SK-N-SH treated with all-trans-retinoic acid at 6 μM for 48 hours (cell line): Measurements from ENCODE around the gene F2RL2.
A peak's percentile ranks its signal among the peaks of the same experiment; 100 is the strongest.

Experiments
- ATAC-seq: fragments of 200-7000 bp; cut with Tn5 transposase; 3 replicates; pipeline ENCODE4 v1.9.1; 2020; ENCODE audit warnings: mild to moderate bottlenecking, moderate library complexity
- ARNTL ChIP-seq: fragments of 450-650 bp; formaldehyde crosslinking; IDR thresholded peaks from 2 replicates; pipeline ENCODE4 v1.5.0; 2020; ENCODE audit warnings: low read depth, mild to moderate bottlenecking, moderate library complexity, borderline replicate concordance
- CREB5 ChIP-seq: fragments of 250-450 bp; sonication (Bioruptor Pico); IDR thresholded peaks from 2 replicates; pipeline ENCODE4 v1.5.1; 2020; ENCODE audit warnings: low read depth, mild to moderate bottlenecking, moderate library complexity
- CSDC2 ChIP-seq: fragments of 250-450 bp; sonication (Bioruptor Pico); IDR thresholded peaks from 2 replicates; pipeline ENCODE4 v1.5.0; 2020; ENCODE audit warnings: mild to moderate bottlenecking, moderate library complexity
- CSRNP3 ChIP-seq: fragments of 250-450 bp; sonication (Bioruptor Pico); IDR thresholded peaks from 2 replicates; pipeline ENCODE4 v1.5.1; 2021; ENCODE audit warnings: mild to moderate bottlenecking, moderate library complexity
- ESRRG ChIP-seq: fragments of 250-450 bp; sonication (Bioruptor Pico); IDR thresholded peaks from 2 replicates; pipeline ENCODE4 v1.6.1; 2021; ENCODE audit warnings: mild to moderate bottlenecking
- GLIS3 ChIP-seq: fragments of 250-450 bp; sonication (Bioruptor Pico); IDR thresholded peaks from 2 replicates; pipeline ENCODE4 v1.5.0; 2020; ENCODE audit warnings: mild to moderate bottlenecking, moderate library complexity
- ISL1 ChIP-seq: fragments of 250-450 bp; sonication (Bioruptor Pico); IDR thresholded peaks from 2 replicates; pipeline ENCODE4 v2.1.2; 2022; ENCODE audit warnings: mild to moderate bottlenecking, moderate library complexity
- OSR1 ChIP-seq: fragments of 250-450 bp; sonication (Bioruptor Pico); IDR thresholded peaks from 2 replicates; pipeline ENCODE4 v1.8.0; 2022; ENCODE audit warnings: moderate library complexity, mild to moderate bottlenecking, inconsistent platforms
- PATZ1 ChIP-seq: fragments of 250-450 bp; sonication (Bioruptor Pico); IDR thresholded peaks from 2 replicates; pipeline ENCODE4 v1.8.0; 2020; ENCODE audit warnings: mild to moderate bottlenecking, moderate library complexity, borderline replicate concordance
- POU6F1 ChIP-seq: fragments of 250-450 bp; sonication (Bioruptor Pico); IDR thresholded peaks from 2 replicates; pipeline ENCODE4 v1.8.0; 2021; ENCODE audit warnings: low read depth, mild to moderate bottlenecking, moderate library complexity, borderline replicate concordance
- PPARA ChIP-seq: fragments of 250-450 bp; sonication (Bioruptor Pico); IDR thresholded peaks from 2 replicates; pipeline ENCODE4 v1.5.0; 2020; ENCODE audit warnings: mild to moderate bottlenecking, borderline replicate concordance
- RARB ChIP-seq: fragments of 250-450 bp; sonication (Bioruptor Pico); IDR thresholded peaks from 2 replicates; pipeline ENCODE4 v1.8.0; 2021; ENCODE audit warnings: mild to moderate bottlenecking, moderate library complexity
- TCF4 ChIP-seq: fragments of 250-450 bp; sonication (Bioruptor Pico); IDR thresholded peaks from 2 replicates; pipeline ENCODE4 v1.8.0; 2021; ENCODE audit warnings: mild to moderate bottlenecking, moderate library complexity, borderline replicate concordance
- TOX ChIP-seq: fragments of 250-450 bp; sonication (Bioruptor Pico); IDR thresholded peaks from 2 replicates; pipeline ENCODE4 v1.8.0; 2021; ENCODE audit warnings: mild to moderate bottlenecking, moderate library complexity, borderline replicate concordance
- TSHZ2 ChIP-seq: fragments of 250-450 bp; sonication (Bioruptor Pico); IDR thresholded peaks from 2 replicates; pipeline ENCODE4 v1.5.0; 2020; ENCODE audit warnings: mild to moderate bottlenecking, moderate library complexity
- ZC3H10 ChIP-seq: fragments of 250-450 bp; sonication (Bioruptor Pico); IDR thresholded peaks from 2 replicates; pipeline ENCODE4 v1.5.1; 2021; ENCODE audit warnings: mild to moderate bottlenecking, moderate library complexity
- ZFP3 ChIP-seq: fragments of 250-450 bp; sonication (Bioruptor Pico); IDR thresholded peaks from 2 replicates; pipeline ENCODE4 v1.5.0; 2020; ENCODE audit warnings: mild to moderate bottlenecking, moderate library complexity
- ZFP30 ChIP-seq: fragments of 450-650 bp; formaldehyde crosslinking; IDR thresholded peaks from 2 replicates; pipeline ENCODE4 v1.5.0; 2022; ENCODE audit warnings: mild to moderate bottlenecking, moderate library complexity
- ZNF565 ChIP-seq: fragments of 450-650 bp; formaldehyde crosslinking; conservative IDR thresholded peaks from 2 replicates; pipeline ENCODE4 v1.5.0; 2020; ENCODE audit warnings: low read depth, mild to moderate bottlenecking, moderate library complexity
- ZNF70 ChIP-seq: fragments of 450-650 bp; formaldehyde crosslinking; IDR thresholded peaks from 2 replicates; pipeline ENCODE4 v1.5.0; 2020; ENCODE audit warnings: mild to moderate bottlenecking, moderate library complexity
- ZNF8 ChIP-seq: fragments of 450-650 bp; formaldehyde crosslinking; IDR thresholded peaks from 2 replicates; pipeline ENCODE4 v1.5.0; 2020; ENCODE audit warnings: mild to moderate bottlenecking, moderate library complexity

The F2RL2 gene

GRCh38 chr5:76576996-76577395 is 46.2 kb downstream of the F2RL2 start:
- TF ChIP-seq POU6F1 (CRISPR knock-in tag), result no peak
- TF ChIP-seq ARNTL (CRISPR knock-in tag), result no peak
- TF ChIP-seq ZNF8 (CRISPR knock-in tag), result no peak
- no peak for TF ChIP-seq ESRRG (CRISPR knock-in tag)
- TF ChIP-seq GLIS3 (CRISPR knock-in tag), result no peak
- TF ChIP-seq PATZ1 (CRISPR knock-in tag), result no peak
- TF ChIP-seq TCF4 (CRISPR knock-in tag), result no peak
- no peak for TF ChIP-seq CREB5 (CRISPR knock-in tag)
- TF ChIP-seq RARB, result no peak
- no peak for TF ChIP-seq CSDC2 (CRISPR knock-in tag)
- TF ChIP-seq ZNF70, result no peak
- TF ChIP-seq TSHZ2 (CRISPR knock-in tag), result no peak
- no peak for TF ChIP-seq TOX
- no peak for TF ChIP-seq ISL1 (CRISPR knock-in tag)
- TF ChIP-seq ZFP3 (CRISPR knock-in tag), result no peak
- TF ChIP-seq ZFP30 (CRISPR knock-in tag), result no peak
- no peak for TF ChIP-seq ZNF565
- ATAC-seq, result peak; percentile 43; the same call in 2 of the 3 replicates

GRCh38 chr5:76576450-76576849 is 46.8 kb downstream of the F2RL2 start:
- no peak for TF ChIP-seq ZFP3 (CRISPR knock-in tag)
- peak; percentile 82 for TF ChIP-seq ISL1 (CRISPR knock-in tag)
- no peak for TF ChIP-seq RARB
- 0 out of 2 replicates have a peak, but pooled peaks have one; percentile 64 for TF ChIP-seq PATZ1 (CRISPR knock-in tag)
- TF ChIP-seq TOX, result peak; percentile 11; the same call in 1 of the 2 replicates
- peak; percentile 77 for ATAC-seq

- ATAC-seq, result no peak
- TF ChIP-seq CSRNP3 (CRISPR knock-in tag) (no peak), ZFP30 (CRISPR knock-in tag) (no peak), ZFP3 (CRISPR knock-in tag) (no peak), ESRRG (CRISPR knock-in tag) (no peak), PATZ1 (CRISPR knock-in tag) (no peak), ZC3H10 (CRISPR knock-in tag) (no peak), RARB (no peak), OSR1 (CRISPR knock-in tag) (no peak), ISL1 (CRISPR knock-in tag) (no peak), TOX (no peak), GLIS3 (CRISPR knock-in tag) (no peak), CSDC2 (CRISPR knock-in tag) (no peak), CREB5 (CRISPR knock-in tag) (no peak), ZNF565 (no peak), PPARA (no peak)
Observed at GRCh38 chr5:76571559-76571958, 51.6 kb downstream of the F2RL2 start.
